HEK293 (cell line): ENCODE results near the gene AKAP8L.

Experiments
- CTCF ChIA-PET: fragments of 350-600 bp; formaldehyde crosslinking; extraction: SDS; loops from one replicate; lab custom pipeline; 2021; ENCODE audit warnings: antibody characterized with exemption; lab: Yijun Ruan, JAX
- POLR2A ChIA-PET: fragments of 300-600 bp; formaldehyde crosslinking; extraction: SDS; loops from one replicate; lab custom pipeline; 2020; ENCODE audit warnings: antibody characterized with exemption, inconsistent platforms; lab: Yijun Ruan, JAX
- H3K27ac ChIP-seq: fragments of 200-500 bp; sonication (Bioruptor generic); 2 replicates; pipeline ENCODE4 v1.5.1; 2014; ENCODE audit warnings: low read depth, low read length, control low read depth, inconsistent platforms; ENCODE audit errors: extremely low read depth
- H3K36me3 ChIP-seq, 2 experiments: fragments of 200-500 bp in 1 of 2; sonication (Bioruptor generic) in 1 of 2; 1 replicate in 1 of 2; 2 replicates in 1 of 2; pipeline ENCODE4 v1.5.1; 2014 to 2017; ENCODE audit warnings: inconsistent platforms in 2 of 2, low read length in 2 of 2; ENCODE audit not compliant: control insufficient read depth in 2 of 2, insufficient read depth in 1 of 2
- H3K4me1 ChIP-seq: fragments of 200-500 bp; sonication (Bioruptor generic); 2 replicates; pipeline ENCODE4 v1.5.1; 2014; ENCODE audit warnings: mild to moderate bottlenecking, low read length, inconsistent platforms; ENCODE audit not compliant: control insufficient read depth, insufficient read depth
- H3K4me3 ChIP-seq: 2 replicates; pipeline ENCODE4 v1.5.1; 2011; ENCODE audit warnings: low read depth, mild to moderate bottlenecking, control low read depth, low read length, moderate library complexity
- H3K9me3 ChIP-seq: fragments of 200-500 bp; sonication (Bioruptor generic); 2 replicates; pipeline ENCODE4 v1.5.1; 2014; ENCODE audit warnings: low read depth, low read length, inconsistent platforms; ENCODE audit not compliant: control insufficient read depth, insufficient read depth
- ATF2 ChIP-seq: fragments of 450-650 bp; formaldehyde crosslinking; IDR thresholded peaks from 2 replicates; pipeline ENCODE4 v1.5.1; 2016; ENCODE audit warnings: missing biosample characterization, missing genetic modification characterization, low read depth
- INSM2 ChIP-seq: fragments of 450-650 bp; formaldehyde crosslinking; IDR thresholded peaks from 2 replicates; pipeline ENCODE4 v1.5.1; 2016; ENCODE audit warnings: missing biosample characterization, missing genetic modification characterization
- KLF1 ChIP-seq: fragments of 450-650 bp; formaldehyde crosslinking; IDR thresholded peaks from 2 replicates; pipeline ENCODE4 v1.5.1; 2016; ENCODE audit warnings: missing biosample characterization, missing genetic modification characterization
- KLF8 ChIP-seq: fragments of 450-650 bp; formaldehyde crosslinking; IDR thresholded peaks from 2 replicates; pipeline ENCODE4 v1.5.1; 2016; ENCODE audit warnings: missing biosample characterization, missing genetic modification characterization
- SP7 ChIP-seq: fragments of 450-650 bp; formaldehyde crosslinking; IDR thresholded peaks from 2 replicates; pipeline ENCODE4 v1.5.1; 2016; ENCODE audit warnings: missing biosample characterization, missing genetic modification characterization
- ZBTB49 ChIP-seq: fragments of 450-650 bp; formaldehyde crosslinking; IDR thresholded peaks from 2 replicates; pipeline ENCODE4 v1.5.1; 2016; ENCODE audit warnings: missing biosample characterization, missing genetic modification characterization, low read depth
- ZNF133 ChIP-seq: fragments of 450-650 bp; formaldehyde crosslinking; IDR thresholded peaks from 2 replicates; pipeline ENCODE4 v1.5.1; 2016; ENCODE audit warnings: missing biosample characterization, missing genetic modification characterization
- ZNF223 ChIP-seq: fragments of 450-650 bp; formaldehyde crosslinking; IDR thresholded peaks from 2 replicates; pipeline ENCODE4 v1.5.1; 2016; ENCODE audit warnings: missing biosample characterization, missing genetic modification characterization
- ZNF239 ChIP-seq: fragments of 450-650 bp; formaldehyde crosslinking; IDR thresholded peaks from 2 replicates; pipeline ENCODE4 v1.5.1; 2016; ENCODE audit warnings: missing biosample characterization, missing genetic modification characterization
- ZNF24 ChIP-seq: fragments of 450-650 bp; formaldehyde crosslinking; IDR thresholded peaks from 2 replicates; pipeline ENCODE4 v1.5.1; 2016; ENCODE audit warnings: missing biosample characterization, missing genetic modification characterization
- ZNF335 ChIP-seq: fragments of 450-650 bp; formaldehyde crosslinking; conservative IDR thresholded peaks from 2 replicates; pipeline ENCODE4 v1.5.1; 2016; ENCODE audit warnings: missing biosample characterization, missing genetic modification characterization
- ZNF37A ChIP-seq: fragments of 450-650 bp; IDR thresholded peaks from 2 replicates; pipeline ENCODE4 v1.5.1; 2018; ENCODE audit warnings: missing biosample characterization, missing genetic modification characterization
- ZNF391 ChIP-seq: fragments of 450-650 bp; formaldehyde crosslinking; IDR thresholded peaks from 2 replicates; pipeline ENCODE4 v1.5.1; 2016; ENCODE audit warnings: low read depth, missing biosample characterization, missing genetic modification characterization, borderline replicate concordance
- ZNF449 ChIP-seq: fragments of 450-650 bp; formaldehyde crosslinking; IDR thresholded peaks from 2 replicates; pipeline ENCODE4 v1.5.1; 2017; ENCODE audit warnings: missing biosample characterization, mild to moderate bottlenecking, missing genetic modification characterization, moderate library complexity
- ZNF488 ChIP-seq: fragments of 450-650 bp; formaldehyde crosslinking; IDR thresholded peaks from 2 replicates; pipeline ENCODE4 v1.5.1; 2016; ENCODE audit warnings: missing biosample characterization, missing genetic modification characterization
- ZNF561 ChIP-seq: fragments of 450-650 bp; IDR thresholded peaks from 2 replicates; pipeline ENCODE4 v1.5.1; 2018; ENCODE audit warnings: missing biosample characterization, missing genetic modification characterization, borderline replicate concordance
- ZNF664 ChIP-seq: fragments of 450-650 bp; formaldehyde crosslinking; IDR thresholded peaks from 2 replicates; pipeline ENCODE4 v1.5.1; 2016; ENCODE audit warnings: missing biosample characterization, missing genetic modification characterization
- ZNF677 ChIP-seq: fragments of 450-650 bp; IDR thresholded peaks from 2 replicates; pipeline ENCODE4 v1.5.0; 2018; ENCODE audit warnings: missing biosample characterization, mild to moderate bottlenecking, missing genetic modification characterization, moderate library complexity
- ZSCAN16 ChIP-seq: fragments of 450-650 bp; formaldehyde crosslinking; IDR thresholded peaks from 2 replicates; pipeline ENCODE4 v1.5.1; 2016; ENCODE audit warnings: missing biosample characterization, missing genetic modification characterization
- ZSCAN5A ChIP-seq: fragments of 450-650 bp; formaldehyde crosslinking; IDR thresholded peaks from 2 replicates; pipeline ENCODE4 v1.5.1; 2016; ENCODE audit warnings: missing biosample characterization, missing genetic modification characterization
- ZXDB ChIP-seq: fragments of 450-650 bp; formaldehyde crosslinking; IDR thresholded peaks from 2 replicates; pipeline ENCODE4 v1.5.1; 2016; ENCODE audit warnings: missing biosample characterization, missing genetic modification characterization

Gene AKAP8L

GRCh38 chr19:15399234-15399515 is 19.6 kb downstream of the AKAP8L start:
- Histone ChIP-seq H3K27ac (no peak overlapping the region), H3K9me3 (no peaks in the 10 kb centered on the region), H3K4me3 (no peak overlapping the region), H3K36me3 (peaks cover 27 to 92% of the 10 kb centered on the region in 2 experiments), H3K4me1 (no peaks in the 10 kb centered on the region)
- TF ChIP-seq ZNF335 (tag by site-specific recombination) (no peak), ZBTB49 (tag by site-specific recombination) (no peak)
- ChIA-PET POLR2A (interaction anchor here (1.3 kb wide), 1 partner anchor 20 kb away, joined by 3 read pairs; the partner anchor contains the start of gene AKAP8L), CTCF (no interaction called here)

- H3K36me3 ChIP-seq = peaks cover 32 to 92% of the 10 kb centered on the region in 2 experiments
- H3K27ac ChIP-seq = no peak overlapping the region
- H3K9me3 ChIP-seq = no peaks in the 10 kb centered on the region
- no peaks in the 10 kb centered on the region for H3K4me1 ChIP-seq
- no peak overlapping the region for H3K4me3 ChIP-seq
- TF ChIP-seq KLF1 (tag by site-specific recombination) (no peak), ZNF133 (tag by site-specific recombination) (no peak), KLF8 (tag by site-specific recombination) (no peak), INSM2 (tag by site-specific recombination) (no peak), ZNF488 (no peak), ZXDB (tag by site-specific recombination) (no peak), SP7 (no peak), ZNF664 (tag by site-specific recombination) (no peak), ZSCAN5A (no peak), ZNF449 (no peak), ZNF677 (tag by site-specific recombination) (no peak), ZNF391 (tag by site-specific recombination) (no peak), ZNF24 (tag by site-specific recombination) (no peak), ZNF239 (tag by site-specific recombination) (no peak), ZSCAN16 (no peak), ZNF223 (tag by site-specific recombination) (no peak), ZNF561 (tag by site-specific recombination) (no peak), ZNF37A (tag by site-specific recombination) (no peak), ATF2 (tag by site-specific recombination) (no peak)
- TF ChIP-seq, all 188 proteins: peak for 0
- ChIA-PET POLR2A (no interaction called here), CTCF (no interaction called here)
Observed at GRCh38 chr19:15398501-15399233, 20.1 kb downstream of the AKAP8L start.
